ENCODE data around the gene SH3YL1.

SH3YL1 gene

DNA sequence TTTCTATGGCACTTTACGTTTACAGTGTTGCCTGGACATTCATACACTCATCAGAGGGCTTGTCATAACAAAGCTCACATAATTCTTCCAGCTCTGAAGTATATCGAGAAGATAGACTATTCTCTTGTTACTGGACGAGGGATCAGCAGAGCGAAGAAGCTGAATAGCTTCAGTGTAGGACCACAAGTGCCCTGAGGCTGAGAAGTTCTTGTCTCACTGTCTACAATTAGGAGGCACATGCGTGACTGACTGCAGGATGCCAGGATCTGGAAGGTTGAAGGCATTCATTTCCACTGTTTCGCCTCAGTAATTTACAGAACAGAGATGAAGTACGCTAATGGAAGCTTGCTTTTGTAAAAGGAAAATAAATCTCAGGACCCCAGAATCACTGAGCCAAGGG is 9.6 kb downstream of the SH3YL1 start:
- Histone ChIP-seq H3K9ac (ENCODE audit: low read depth, low read length) (no peak overlapping the region), H3K9me3 (ENCODE audit: insufficient read depth, low read depth, low read length) (peaks cover 18% of the 10 kb centered on the region), H3K4me1 (ENCODE audit: insufficient read depth, low read length) (no peaks in the 10 kb centered on the region; the same call in 1 of the 2 replicates), H3K4me3 (ENCODE audit: low read length) (no peak overlapping the region), H3K36me3 (ENCODE audit: insufficient read depth, low read length) (peaks cover 15% of the 10 kb centered on the region; the same call in 1 of the 2 replicates), H3K27ac (ENCODE audit: low read depth, low read length) (no peak overlapping the region), H3K27me3 (ENCODE audit: insufficient read depth, low read length) (no peaks in the 10 kb centered on the region)
- WGBS, result 95% methylated on average over 7 of the region's 7 CpGs

GRCh38 chr2:253202-253638 is 10.6 kb downstream of the SH3YL1 start:
- 0 out of 2 replicates have a peak, but pooled peaks cover 14% of the 10 kb centered on the region for H3K36me3 ChIP-seq (ENCODE audit: insufficient read depth, low read length)
- no peak overlapping the region for H3K27ac ChIP-seq (ENCODE audit: low read depth, low read length)
- H3K27me3 ChIP-seq (ENCODE audit: insufficient read depth, low read length), result no peaks in the 10 kb centered on the region
- peaks cover 10% of the 10 kb centered on the region; the same call in 1 of the 2 replicates for H3K9me3 ChIP-seq (ENCODE audit: insufficient read depth, low read depth, low read length)
- WGBS, result 86% methylated on average over 8 of the region's 8 CpGs
- H3K4me3 ChIP-seq (ENCODE audit: low read length), result no peak overlapping the region
- H3K9ac ChIP-seq (ENCODE audit: low read depth, low read length), result no peak overlapping the region
- no peaks in the 10 kb centered on the region; the same call in 1 of the 2 replicates for H3K4me1 ChIP-seq (ENCODE audit: insufficient read depth, low read length)

DNA sequence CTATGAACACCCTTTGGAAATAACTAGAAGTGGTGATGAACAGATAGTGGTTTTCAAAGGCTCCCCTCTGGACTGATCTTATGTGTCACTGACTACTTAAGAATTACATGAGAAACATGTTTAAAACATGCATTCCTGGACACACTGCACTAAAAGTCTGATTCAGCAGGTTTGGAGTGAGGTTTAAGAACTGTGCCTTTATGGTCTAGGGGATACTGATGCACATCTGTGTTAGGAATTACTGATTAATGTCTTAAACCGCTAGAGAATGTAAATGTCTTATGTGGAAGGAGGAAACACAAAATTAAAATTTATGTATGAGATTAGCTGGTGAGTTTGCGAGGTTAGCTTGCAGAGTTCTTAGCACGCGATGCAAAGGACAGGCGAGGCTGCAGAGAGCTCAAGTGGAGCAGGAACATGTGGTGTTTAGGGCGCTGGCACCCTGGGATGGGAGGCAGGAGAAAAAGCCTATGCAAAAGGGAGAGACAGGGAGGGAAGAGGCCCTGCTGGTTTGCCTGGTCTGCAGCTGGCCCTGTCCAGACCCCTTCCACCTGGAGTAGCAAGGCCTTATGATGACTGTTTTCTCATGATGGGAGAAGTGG is 11.7 kb downstream of the SH3YL1 start:
- H3K36me3 ChIP-seq (ENCODE audit: insufficient read depth, low read length), result peaks cover 20% of the 10 kb centered on the region; the same call in 1 of the 2 replicates
- WGBS, result 94% methylated on average over 6 of the region's 6 CpGs
- H3K4me1 ChIP-seq (ENCODE audit: insufficient read depth, low read length), result no peaks in the 10 kb centered on the region; the same call in 1 of the 2 replicates
- no peak overlapping the region for H3K27ac ChIP-seq (ENCODE audit: low read depth, low read length)
- no peak overlapping the region for H3K9ac ChIP-seq (ENCODE audit: low read depth, low read length)
- no peaks in the 10 kb centered on the region for H3K27me3 ChIP-seq (ENCODE audit: insufficient read depth, low read length)
- H3K4me3 ChIP-seq (ENCODE audit: low read length), result no peak overlapping the region
- H3K9me3 ChIP-seq (ENCODE audit: insufficient read depth, low read depth, low read length), result no peaks in the 10 kb centered on the region

- WGBS, result 95% methylated on average over 15 of the region's 15 CpGs
- no peaks in the 10 kb centered on the region for H3K9me3 ChIP-seq (ENCODE audit: insufficient read depth, low read depth, low read length)
- no peaks in the 10 kb centered on the region for H3K27me3 ChIP-seq (ENCODE audit: insufficient read depth, low read length)
- H3K4me3 ChIP-seq (ENCODE audit: low read length), result no peak overlapping the region
- no peaks in the 10 kb centered on the region; the same call in 1 of the 2 replicates for H3K4me1 ChIP-seq (ENCODE audit: insufficient read depth, low read length)
- H3K27ac ChIP-seq (ENCODE audit: low read depth, low read length), result no peak overlapping the region
- peaks cover 34% of the 10 kb centered on the region; the same call in 1 of the 2 replicates for H3K36me3 ChIP-seq (ENCODE audit: insufficient read depth, low read length)
- H3K9ac ChIP-seq (ENCODE audit: low read depth, low read length), result no peak overlapping the region
Observed at GRCh38 chr2:249538-250042, 14.2 kb downstream of the SH3YL1 start.

GRCh38 chr2:248724-249123 is 15.1 kb downstream of the SH3YL1 start:
- no peak overlapping the region for H3K4me3 ChIP-seq (ENCODE audit: low read length)
- no peaks in the 10 kb centered on the region; the same call in 1 of the 2 replicates for H3K4me1 ChIP-seq (ENCODE audit: insufficient read depth, low read length)

GRCh38 chr2:246489-247144 is 17.2 kb downstream of the SH3YL1 start:
- Histone ChIP-seq H3K4me3 (ENCODE audit: low read length) (no peak overlapping the region), H3K36me3 (ENCODE audit: insufficient read depth, low read length) (peaks cover 46% of the 10 kb centered on the region), H3K9me3 (ENCODE audit: insufficient read depth, low read depth, low read length) (no peaks in the 10 kb centered on the region), H3K9ac (ENCODE audit: low read depth, low read length) (no peak overlapping the region), H3K27me3 (ENCODE audit: insufficient read depth, low read length) (no peaks in the 10 kb centered on the region), H3K4me1 (ENCODE audit: insufficient read depth, low read length) (no peaks in the 10 kb centered on the region), H3K27ac (ENCODE audit: low read depth, low read length) (no peak overlapping the region)
- 84% methylated on average over 5 of the region's 6 CpGs for WGBS

More at GRCh38 chr2:248724-249123, 15.1 kb downstream of the SH3YL1 start:
- Histone ChIP-seq H3K27me3 (ENCODE audit: insufficient read depth, low read length) (no peaks in the 10 kb centered on the region), H3K9ac (ENCODE audit: low read depth, low read length) (no peak overlapping the region), H3K9me3 (ENCODE audit: insufficient read depth, low read depth, low read length) (no peaks in the 10 kb centered on the region), H3K36me3 (ENCODE audit: insufficient read depth, low read length) (peaks cover 39% of the 10 kb centered on the region), H3K27ac (ENCODE audit: low read depth, low read length) (no peak overlapping the region)
- no CpG with 5 or more reads among the region's 2 CpGs for WGBS

- Histone ChIP-seq H3K9ac (ENCODE audit: low read depth, low read length) (no peak overlapping the region), H3K4me1 (ENCODE audit: insufficient read depth, low read length) (no peaks in the 10 kb centered on the region), H3K36me3 (ENCODE audit: insufficient read depth, low read length) (peaks cover 46% of the 10 kb centered on the region), H3K27ac (ENCODE audit: low read depth, low read length) (no peak overlapping the region), H3K4me3 (ENCODE audit: low read length) (no peak overlapping the region), H3K9me3 (ENCODE audit: insufficient read depth, low read depth, low read length) (no peaks in the 10 kb centered on the region), H3K27me3 (ENCODE audit: insufficient read depth, low read length) (no peaks in the 10 kb centered on the region)
- 94% methylated on average over 7 of the region's 7 CpGs for WGBS
Observed at GRCh38 chr2:244547-244946, 19.3 kb downstream of the SH3YL1 start.

- no peak overlapping the region for H3K9ac ChIP-seq (ENCODE audit: low read depth, low read length)
- H3K9me3 ChIP-seq (ENCODE audit: insufficient read depth, low read depth, low read length), result no peaks in the 10 kb centered on the region
- peaks cover 9% of the 10 kb centered on the region; the same call in 1 of the 2 replicates for H3K4me1 ChIP-seq (ENCODE audit: insufficient read depth, low read length)
- no peaks in the 10 kb centered on the region for H3K27me3 ChIP-seq (ENCODE audit: insufficient read depth, low read length)
- peaks cover 15% of the 10 kb centered on the region for H3K36me3 ChIP-seq (ENCODE audit: insufficient read depth, low read length)
- WGBS, result 93% methylated on average over 5 of the region's 5 CpGs
- H3K27ac ChIP-seq (ENCODE audit: low read depth, low read length), result no peak overlapping the region
- no peak overlapping the region for H3K4me3 ChIP-seq (ENCODE audit: low read length)
Observed at GRCh38 chr2:238869-239268, 25.0 kb downstream of the SH3YL1 start.

GRCh38 chr2:238431-238830 is 25.4 kb downstream of the SH3YL1 start:
- 84% methylated on average over 3 of the region's 3 CpGs for WGBS

DNA sequence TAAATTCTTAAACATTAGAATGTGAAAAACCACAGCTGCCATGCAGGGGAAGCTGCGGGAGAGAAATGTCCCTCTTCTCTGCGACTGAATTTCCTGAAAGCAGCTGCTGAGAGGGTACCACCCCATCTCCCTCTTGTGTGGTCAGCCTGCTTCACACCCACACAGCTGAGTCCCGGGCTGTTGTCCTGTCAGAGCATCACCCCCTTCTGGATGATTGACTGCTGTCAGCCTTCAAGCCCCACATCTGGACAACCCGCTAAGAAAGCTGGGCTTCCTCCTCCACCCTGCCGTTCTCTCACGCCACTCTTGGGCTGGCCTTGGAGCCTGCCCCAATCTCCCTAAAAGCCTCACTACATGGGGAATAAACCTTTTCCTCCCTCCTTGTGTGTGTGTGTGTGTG is 26.0 kb downstream of the SH3YL1 start:
- WGBS, result 89% methylated on average over 6 of the region's 6 CpGs

More at GRCh38 chr2:238431-238830, 25.4 kb downstream of the SH3YL1 start:
- Histone ChIP-seq H3K27ac (ENCODE audit: low read depth, low read length) (no peak overlapping the region), H3K4me3 (ENCODE audit: low read length) (no peak overlapping the region), H3K9me3 (ENCODE audit: insufficient read depth, low read depth, low read length) (no peaks in the 10 kb centered on the region), H3K4me1 (ENCODE audit: insufficient read depth, low read length) (peaks cover 13% of the 10 kb centered on the region; the same call in 1 of the 2 replicates), H3K36me3 (ENCODE audit: insufficient read depth, low read length) (peaks cover 10% of the 10 kb centered on the region), H3K27me3 (ENCODE audit: insufficient read depth, low read length) (no peaks in the 10 kb centered on the region), H3K9ac (ENCODE audit: low read depth, low read length) (no peak overlapping the region)

DNA sequence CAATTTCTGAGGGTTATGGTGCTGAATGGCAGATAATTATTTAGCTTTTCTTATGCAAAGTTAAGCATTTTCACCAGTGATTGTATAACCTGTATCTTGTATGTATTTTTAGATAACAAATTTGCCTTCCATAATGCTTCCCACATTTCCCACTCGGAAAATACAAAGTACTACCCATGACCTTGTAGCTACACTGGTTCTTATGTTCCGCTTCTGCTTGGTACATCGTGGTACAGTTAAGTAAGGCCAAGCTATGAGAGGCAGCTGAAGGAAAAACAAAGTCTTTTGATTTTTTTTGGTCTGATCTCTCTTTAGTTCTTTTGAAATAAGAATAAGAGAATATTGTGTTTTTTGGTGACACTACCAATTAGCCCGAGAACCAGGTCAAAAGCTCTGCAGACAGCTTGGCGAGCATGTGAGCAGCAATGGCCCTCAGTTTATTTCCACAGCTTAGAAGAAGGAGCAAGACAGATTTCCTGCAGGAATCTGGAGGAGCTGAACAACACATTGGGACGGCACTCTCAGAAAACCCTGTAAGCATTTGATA is 26.8 kb downstream of the SH3YL1 start:
- WGBS, result 93% methylated on average over 6 of the region's 6 CpGs
- Histone ChIP-seq H3K4me3 (ENCODE audit: low read length) (no peak overlapping the region), H3K36me3 (ENCODE audit: insufficient read depth, low read length) (no peaks in the 10 kb centered on the region), H3K27ac (ENCODE audit: low read depth, low read length) (no peak overlapping the region), H3K4me1 (ENCODE audit: insufficient read depth, low read length) (peaks cover 22% of the 10 kb centered on the region), H3K9me3 (ENCODE audit: insufficient read depth, low read depth, low read length) (no peaks in the 10 kb centered on the region), H3K9ac (ENCODE audit: low read depth, low read length) (no peak overlapping the region), H3K27me3 (ENCODE audit: insufficient read depth, low read length) (no peaks in the 10 kb centered on the region)

More for the DNA sequence above, 26.0 kb downstream of the SH3YL1 start:
- no peak overlapping the region for H3K27ac ChIP-seq (ENCODE audit: low read depth, low read length)
- no peak overlapping the region for H3K4me3 ChIP-seq (ENCODE audit: low read length)
- no peak overlapping the region for H3K9ac ChIP-seq (ENCODE audit: low read depth, low read length)
- H3K36me3 ChIP-seq (ENCODE audit: insufficient read depth, low read length), result peaks cover 6% of the 10 kb centered on the region
- no peaks in the 10 kb centered on the region for H3K27me3 ChIP-seq (ENCODE audit: insufficient read depth, low read length)
- peaks cover 18% of the 10 kb centered on the region for H3K4me1 ChIP-seq (ENCODE audit: insufficient read depth, low read length)
- no peaks in the 10 kb centered on the region for H3K9me3 ChIP-seq (ENCODE audit: insufficient read depth, low read depth, low read length)
